ENCODE measurements around the gene SLC38A8.

SLC38A8 gene

GRCh38 chr16:83989300-83989699, 53.3 kb downstream of the SLC38A8 start:
- H3F3A ChIP-seq (ENCODE audit: low read depth), result no peaks in the 10 kb centered on the region
- no peak overlapping the region for H3K9ac ChIP-seq (ENCODE audit: low read depth, low read length, poor library complexity, severe bottlenecking)
- no peaks in the 10 kb centered on the region for H3K79me2 ChIP-seq (ENCODE audit: insufficient read depth, low read length)
- H3K36me3 ChIP-seq (ENCODE audit: insufficient read depth, low read length), result no peaks in the 10 kb centered on the region
- no peaks in the 10 kb centered on the region for H3K27me3 ChIP-seq (ENCODE audit: insufficient read depth, low read length, poor library complexity, severe bottlenecking)
- H3K4me2 ChIP-seq (ENCODE audit: low read depth, low read length, poor library complexity, severe bottlenecking), result no peak overlapping the region
- no peaks in the 10 kb centered on the region for H4K20me1 ChIP-seq (ENCODE audit: insufficient read depth, low read length, poor library complexity, severe bottlenecking)
- no peaks in the 10 kb centered on the region for H3K9me2 ChIP-seq (replicated peaks; ENCODE audit: low read depth, low read length)
- no peak overlapping the region for H2AFZ ChIP-seq (ENCODE audit: low read length)
- H3K4me3 ChIP-seq (ENCODE audit: low read length, poor library complexity, severe bottlenecking), result no peak overlapping the region
- TF ChIP-seq CTCF (conservative IDR thresholded peaks at IDR 0.05; ENCODE audit: low read length), result no peak
- TF ChIP-seq EZH2phosphoT487 (IDR thresholded peaks at IDR 0.05; ENCODE audit: borderline replicate concordance), result no peak
- no peaks in the 10 kb centered on the region for H3K4me1 ChIP-seq (ENCODE audit: insufficient read depth, low read length, poor library complexity, severe bottlenecking)
- 0 out of 2 replicates have a peak, but pooled peaks cover 5% of the 10 kb centered on the region for H3K9me3 ChIP-seq (ENCODE audit: insufficient read depth, low read depth, low read length)

GRCh38 chr16:83983491-83983890, 59.1 kb downstream of the SLC38A8 start:
- no peak overlapping the region for H2AFZ ChIP-seq (ENCODE audit: low read length)

GRCh38 chr16:83981799-83982198, 60.8 kb downstream of the SLC38A8 start:
- no peak overlapping the region for H2AFZ ChIP-seq (ENCODE audit: low read length)
- H3K4me1 ChIP-seq (ENCODE audit: insufficient read depth, low read length, poor library complexity, severe bottlenecking), result no peaks in the 10 kb centered on the region
- no peaks in the 10 kb centered on the region for H3K9me2 ChIP-seq (replicated peaks; ENCODE audit: low read depth, low read length)
- H3K79me2 ChIP-seq (ENCODE audit: insufficient read depth, low read length), result no peaks in the 10 kb centered on the region
- no peaks in the 10 kb centered on the region for H3K36me3 ChIP-seq (ENCODE audit: insufficient read depth, low read length)
- no peak for TF ChIP-seq EZH2phosphoT487 (IDR thresholded peaks at IDR 0.05; ENCODE audit: borderline replicate concordance)
- no peak for TF ChIP-seq CTCF (conservative IDR thresholded peaks at IDR 0.05; ENCODE audit: low read length)
- H3K4me3 ChIP-seq (ENCODE audit: low read length, poor library complexity, severe bottlenecking), result no peak overlapping the region
- H3K9ac ChIP-seq (ENCODE audit: low read depth, low read length, poor library complexity, severe bottlenecking), result no peak overlapping the region
- no peaks in the 10 kb centered on the region for H3F3A ChIP-seq (ENCODE audit: low read depth)
- H3K27me3 ChIP-seq (ENCODE audit: insufficient read depth, low read length, poor library complexity, severe bottlenecking), result no peaks in the 10 kb centered on the region
- no peaks in the 10 kb centered on the region for H3K9me3 ChIP-seq (ENCODE audit: insufficient read depth, low read depth, low read length)
- H4K20me1 ChIP-seq (ENCODE audit: insufficient read depth, low read length, poor library complexity, severe bottlenecking), result no peaks in the 10 kb centered on the region
- H3K4me2 ChIP-seq (ENCODE audit: low read depth, low read length, poor library complexity, severe bottlenecking), result no peak overlapping the region

More at GRCh38 chr16:83983491-83983890, 59.1 kb downstream of the SLC38A8 start:
- Histone ChIP-seq H3K79me2 (ENCODE audit: insufficient read depth, low read length) (no peaks in the 10 kb centered on the region), H3K9ac (ENCODE audit: low read depth, low read length, poor library complexity, severe bottlenecking) (no peak overlapping the region), H3K27me3 (ENCODE audit: insufficient read depth, low read length, poor library complexity, severe bottlenecking) (no peaks in the 10 kb centered on the region), H3K9me2 (replicated peaks; ENCODE audit: low read depth, low read length) (no peaks in the 10 kb centered on the region), H3F3A (ENCODE audit: low read depth) (no peaks in the 10 kb centered on the region), H4K20me1 (ENCODE audit: insufficient read depth, low read length, poor library complexity, severe bottlenecking) (no peaks in the 10 kb centered on the region), H3K36me3 (ENCODE audit: insufficient read depth, low read length) (no peaks in the 10 kb centered on the region), H3K4me3 (ENCODE audit: low read length, poor library complexity, severe bottlenecking) (no peak overlapping the region), H3K4me1 (ENCODE audit: insufficient read depth, low read length, poor library complexity, severe bottlenecking) (no peaks in the 10 kb centered on the region), H3K4me2 (ENCODE audit: low read depth, low read length, poor library complexity, severe bottlenecking) (no peak overlapping the region), H3K9me3 (ENCODE audit: insufficient read depth, low read depth, low read length) (no peaks in the 10 kb centered on the region)
- TF ChIP-seq EZH2phosphoT487 (IDR thresholded peaks at IDR 0.05; ENCODE audit: borderline replicate concordance) (no peak), CTCF (conservative IDR thresholded peaks at IDR 0.05; ENCODE audit: low read length) (no peak)
